Motor neuron (in vitro differentiated cells): ENCODE measurements around the gene CFAP99. TPM values are rescaled to one million over a fixed set of nuclear protein-coding genes. Genes with fewer than 3 reads are reported as not detected.

Source experiments
- ATAC-seq, 8 experiments: fragments of 200-7000 bp; cut with Tn5 transposase; replicated peaks in 6 of 8; 2 replicates each; pipeline ENCODE4 v1.8.0; 2021; ENCODE audit warnings: mild to moderate bottlenecking in 8 of 8, moderate library complexity in 8 of 8
- H3K27ac ChIP-seq, 2 donors: fragments of 250-450 bp; sonication (Bioruptor Pico); 2 replicates each; pipeline ENCODE4 v1.9.0; 2021; ENCODE audit warnings: antibody characterized with exemption in 2 of 2, mild to moderate bottlenecking in 2 of 2, moderate library complexity in 1 of 2
- H3K4me1 ChIP-seq, 2 donors: fragments of 250-450 bp; sonication (Bioruptor Pico); replicated peaks in 1 of 2; 2 replicates each; pipeline ENCODE4 v1.6.1; 2021; ENCODE audit warnings: antibody characterized with exemption in 2 of 2, mild to moderate bottlenecking in 2 of 2, moderate library complexity in 1 of 2
- H3K4me3 ChIP-seq, 5 donors: fragments of 250-450 bp; sonication (Bioruptor Pico); 2 replicates each; pipeline ENCODE4 v1.9.0; 2021; ENCODE audit warnings: antibody characterized with exemption in 5 of 5, mild to moderate bottlenecking in 5 of 5, moderate library complexity in 4 of 5
- WGBS, 10 experiments: fragments of 450-650 bp; shearing (Covaris generic); methylation state at CpG; one replicate each; pipeline ENCODE4 v1.0.0; 2022; 5-methylcytosine and 5-hydroxymethylcytosine counted together
- in situ Hi-C, 9 experiments: fragments of 400-800 bp; cut with MboI; loops; one replicate each; pipeline ENCODE4 v1.15.0; 2021; ENCODE audit warnings: low sequenced_read_pairs in 9 of 9, low pct_unique_long_range_greater_than_20kb in 2 of 9; ENCODE audit not compliant: unreplicated experiment in 9 of 9
- total RNA-seq, 8 experiments: library from RNA; unstranded; fragments of 300-600 nt; gene quantifications; 2 replicates each; pipeline versions ENCODE4 v1.2.3 to v1.2.4, GENCODE V29; 2022

Gene CFAP99
- total RNA-seq, 8 experiments from 2014 or later = 0.05 to 9.1 (median 0.19) TPM

- in situ Hi-C loops = no loop called here
- no peak overlapping the region for H3K4me3 ChIP-seq
- WGBS, 10 experiments = 48 to 80% (median 72%) methylated on average over 1 to 8 of the region's 27 CpGs; no CpG with 5 or more reads in 5 of the 10 experiments
- no peak overlapping the region for H3K27ac ChIP-seq
- ATAC-seq = no peak
- peaks cover 0 to 9% of the 10 kb centered on the region in 2 donors for H3K4me1 ChIP-seq
These were observed 31.0 kb downstream of the CFAP99 start for GRCh38 chr4:2449511-2450392.

GRCh38 chr4:2450394-2451035 is 31.8 kb downstream of the CFAP99 start:
- H3K4me3 ChIP-seq = no peak overlapping the region
- no peak overlapping the region for H3K27ac ChIP-seq
- WGBS, 10 experiments = 60 to 87% (median 73%) methylated on average over 2 to 4 of the region's 16 CpGs; no CpG with 5 or more reads in 6 of the 10 experiments
- peaks cover 0 to 5% of the 10 kb centered on the region in 2 donors for H3K4me1 ChIP-seq
- in situ Hi-C loops = no loop called here
- no peak for ATAC-seq

GRCh38 chr4:2451036-2451520 is 32.3 kb downstream of the CFAP99 start:
- 0 to 83% (median 68%) methylated on average over 1 to 3 of the region's 10 CpGs; no CpG with 5 or more reads in 5 of the 10 experiments for WGBS, 10 experiments
- no peak for ATAC-seq
- no peak overlapping the region for H3K27ac ChIP-seq
- H3K4me3 ChIP-seq = no peak overlapping the region
- in situ Hi-C loops = no loop called here
- no peaks in the 10 kb centered on the region for H3K4me1 ChIP-seq

DNA sequence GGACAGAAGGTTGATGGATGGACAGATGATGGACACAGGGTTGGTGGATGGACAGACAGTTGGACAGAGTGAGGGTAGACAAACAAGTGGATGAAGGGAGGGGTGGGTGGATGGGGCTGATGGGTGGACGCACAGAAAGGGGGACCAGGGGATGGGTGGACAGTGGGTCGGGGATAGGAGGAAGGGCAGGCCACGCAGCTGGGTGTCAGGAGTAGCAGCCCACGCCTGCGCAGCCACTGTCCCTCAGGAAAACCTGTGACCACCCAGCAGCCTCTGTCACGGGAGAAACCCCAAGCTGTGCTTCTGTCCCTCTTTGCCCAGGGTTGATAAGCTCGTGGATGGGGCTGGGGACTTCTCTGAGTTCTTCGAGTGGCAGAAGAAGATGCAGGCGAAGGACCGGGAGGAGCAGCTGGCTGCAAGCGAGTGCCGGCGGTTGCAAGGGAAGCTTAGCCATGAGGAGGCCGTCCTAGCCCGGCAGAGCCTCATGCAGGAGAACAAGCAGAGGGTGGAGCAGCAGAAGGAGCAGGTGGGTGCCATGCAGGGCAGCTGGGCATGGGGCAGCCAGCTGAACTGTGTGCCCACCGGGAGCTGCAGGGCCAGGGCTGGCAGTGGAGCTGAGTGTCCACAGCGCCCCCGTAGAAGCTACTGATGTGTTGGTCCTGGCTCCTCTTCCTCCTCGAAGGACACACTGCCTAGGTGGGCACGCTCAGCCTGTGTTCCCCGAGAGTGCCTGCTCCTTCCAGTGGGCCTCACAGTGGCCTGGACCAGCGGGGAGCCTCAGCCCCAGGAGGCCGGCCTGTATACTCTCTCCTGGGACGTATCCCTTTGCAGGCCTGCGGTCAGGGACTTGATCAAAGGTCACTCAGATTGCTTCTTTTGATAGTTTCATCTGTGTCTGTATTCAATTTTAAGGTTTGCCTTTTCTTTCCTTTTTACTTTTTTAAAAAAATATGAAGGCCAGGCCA is 33.3 kb downstream of the CFAP99 start:
- no peak overlapping the region for H3K4me3 ChIP-seq
- in situ Hi-C loops = no loop called here
- no peak overlapping the region for H3K27ac ChIP-seq
- H3K4me1 ChIP-seq = no peaks in the 10 kb centered on the region
- WGBS, 10 experiments = 71 to 97% (median 83%) methylated on average over 2 to 4 of the region's 25 CpGs; no CpG with 5 or more reads in 5 of the 10 experiments
- ATAC-seq = no peak

DNA sequence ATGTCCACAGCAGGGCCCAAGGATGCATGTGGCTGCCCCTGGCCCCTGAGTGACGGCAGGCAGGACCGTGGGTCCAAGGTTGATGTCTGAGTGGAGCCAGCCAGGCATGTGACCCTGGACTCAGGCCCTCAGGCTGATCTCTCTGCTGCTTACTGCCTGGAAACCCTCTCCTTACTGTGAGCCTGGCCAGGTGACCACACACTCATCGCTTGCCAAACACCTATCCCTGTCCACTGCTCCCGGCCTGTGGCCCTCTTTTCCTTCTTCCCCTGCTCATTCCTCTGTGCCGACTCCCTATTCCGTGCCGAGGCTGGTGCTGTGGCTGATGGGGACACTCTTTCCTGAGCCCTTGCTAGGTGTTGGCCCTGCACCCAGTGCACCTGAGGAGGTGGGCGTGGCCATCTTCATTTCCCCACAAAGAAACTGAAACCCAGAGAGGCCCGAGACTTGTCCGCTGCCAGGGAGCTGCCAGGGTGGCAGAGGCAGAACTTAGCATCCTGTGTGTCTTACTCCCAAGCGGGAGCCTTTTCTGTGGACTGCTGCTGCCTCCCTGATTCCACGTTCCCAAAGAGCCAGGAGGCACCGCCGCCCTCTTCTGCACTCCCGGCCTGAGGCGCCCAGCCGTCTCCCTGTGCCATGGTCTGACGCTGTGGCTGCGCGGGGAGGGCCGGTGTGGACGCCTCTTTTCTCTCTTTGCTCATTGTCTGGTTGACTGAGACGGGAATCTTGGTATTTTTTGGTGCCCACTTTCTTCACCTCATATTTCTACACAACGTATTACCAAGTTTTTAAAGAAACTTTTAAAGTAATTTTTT is 38.9 kb downstream of the CFAP99 start:
- in situ Hi-C loops = no loop called here
- Histone ChIP-seq H3K27ac (no peak overlapping the region), H3K4me1 (peaks cover 4 to 7% of the 10 kb centered on the region in 2 donors), H3K4me3 (no peak overlapping the region)
- 50 to 100% (median 88%) methylated on average over 1 to 11 of the region's 24 CpGs; no CpG with 5 or more reads in 2 of the 10 experiments for WGBS, 10 experiments
- ATAC-seq = no peak

- in situ Hi-C loops = no loop called here
- Histone ChIP-seq H3K4me3 (no peak overlapping the region), H3K27ac (no peak overlapping the region), H3K4me1 (peaks cover 7 to 9% of the 10 kb centered on the region in 2 donors)
- no peak for ATAC-seq
- WGBS, 10 experiments = 75 to 100% (median 93%) methylated on average over 1 to 12 of the region's 38 CpGs; no CpG with 5 or more reads in 2 of the 10 experiments
These were observed 40.1 kb downstream of the CFAP99 start for GRCh38 chr4:2458546-2459491.

- 92 to 100% (median 93%) methylated on average over 1 to 3 of the region's 19 CpGs; no CpG with 5 or more reads in 7 of the 10 experiments for WGBS, 10 experiments
- ATAC-seq = no peak
- in situ Hi-C loops = no loop called here
- H3K4me3 ChIP-seq = no peak overlapping the region
- H3K4me1 ChIP-seq = peaks cover 7 to 9% of the 10 kb centered on the region in 2 donors
- H3K27ac ChIP-seq = no peak overlapping the region
These were observed 41.0 kb downstream of the CFAP99 start for GRCh38 chr4:2459589-2460349.

DNA sequence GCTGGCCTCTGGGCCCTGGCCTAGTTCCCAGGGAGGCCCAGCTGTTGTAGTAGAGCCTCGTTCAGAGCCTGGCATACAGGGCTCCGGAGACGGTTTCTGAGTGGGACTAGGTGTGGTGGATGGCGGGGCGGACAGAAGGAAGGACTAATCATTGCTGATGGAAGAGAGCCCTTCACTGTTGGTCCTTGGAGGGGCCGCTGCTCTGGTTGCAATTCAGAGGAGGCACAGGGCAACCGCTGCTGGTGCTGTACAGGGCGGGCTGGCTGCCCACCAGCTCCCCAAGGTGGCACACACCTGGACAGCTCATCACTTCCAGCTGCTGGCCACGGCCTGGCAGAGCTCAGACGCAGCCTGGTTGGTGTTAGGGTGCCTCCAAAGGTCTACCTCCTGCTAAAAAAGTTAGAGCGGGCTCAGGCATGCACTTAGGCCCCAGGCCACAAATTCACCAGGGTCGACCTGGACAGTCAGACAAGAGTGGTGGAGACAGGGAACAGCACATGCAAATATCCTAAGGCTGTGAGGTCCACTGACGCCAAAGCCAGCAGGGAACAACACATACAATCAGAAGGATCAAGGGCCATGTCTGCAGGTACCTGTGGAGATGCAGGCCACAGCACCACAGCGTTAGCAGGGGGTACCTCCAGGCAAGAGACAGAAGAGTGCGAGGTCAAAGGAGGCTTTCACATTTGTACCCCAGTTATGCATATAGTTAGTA is 42.6 kb downstream of the CFAP99 start:
- H3K27ac ChIP-seq = no peak overlapping the region
- in situ Hi-C loops = no loop called here
- peak overlapping the region in 1 of 5 donors; percentile 49 for H3K4me3 ChIP-seq
- peaks cover 7 to 9% of the 10 kb centered on the region in 2 donors for H3K4me1 ChIP-seq
- ATAC-seq = no peak
- WGBS, 10 experiments = 0 to 100% (median 93%) methylated on average over 1 to 5 of the region's 15 CpGs; no CpG with 5 or more reads in 4 of the 10 experiments

DNA sequence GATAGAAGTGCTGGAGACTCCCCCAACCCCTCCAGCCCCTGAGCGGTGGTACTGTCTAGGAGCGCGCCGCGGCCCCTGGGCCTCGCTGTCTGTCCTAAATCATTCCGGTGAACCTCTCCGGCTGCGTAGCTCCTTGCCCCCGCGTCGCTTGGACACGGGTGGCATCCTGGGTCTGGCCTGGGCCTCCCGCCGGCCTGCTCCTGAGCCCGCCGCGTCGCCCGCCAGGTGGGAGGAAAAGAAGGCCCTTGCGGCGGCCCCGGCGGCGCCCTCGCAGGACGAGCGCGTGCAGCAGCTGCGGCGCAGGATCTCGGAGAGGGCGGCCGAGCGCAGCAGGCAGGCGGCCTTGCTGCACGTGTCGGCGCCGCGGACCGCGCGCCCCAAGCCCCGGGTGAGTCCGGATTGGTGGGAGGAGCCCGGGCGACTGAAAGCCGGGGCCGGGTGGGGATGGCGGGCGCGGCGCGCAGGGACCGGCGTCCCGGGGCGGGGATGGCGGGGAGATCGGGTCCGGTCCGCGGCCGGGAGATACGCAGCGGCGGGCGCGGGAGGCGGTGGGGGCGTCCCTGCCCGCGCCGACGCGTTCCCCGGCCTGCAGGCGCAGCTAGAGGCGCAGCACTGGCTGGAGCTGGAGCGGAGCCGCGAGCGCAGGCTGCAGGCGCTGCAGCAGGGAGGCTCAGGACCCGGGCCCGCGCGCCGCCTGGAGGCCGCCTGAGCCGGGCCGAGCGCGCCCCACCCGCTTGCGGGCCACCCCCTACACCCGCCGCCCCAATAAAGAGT is 43.6 kb downstream of the CFAP99 start:
- peak; percentile 92 to 96 (median 95) for ATAC-seq
- in situ Hi-C loops = no loop called here
- H3K4me1 ChIP-seq = peaks cover 7 to 13% of the 10 kb centered on the region in 2 donors
- H3K4me3 ChIP-seq = peak overlapping the region; percentile 44 to 55 (median 49)
- peak overlapping the region; percentile 60 to 63 for H3K27ac ChIP-seq
- WGBS, 10 experiments = 0 to 60% (median 25%) methylated on average over 3 to 16 of the region's 99 CpGs; no CpG with 5 or more reads in 4 of the 10 experiments
